ENCODE data around the gene RASAL2.
"Not testable (repeated sequence)": the region's sequence is repeated elsewhere in the genome, so short reads cannot be mapped to it uniquely, and the experiment has no call there.

RASAL2 gene

GRCh38 chr1:178120520-178121052, 26.7 kb downstream of the RASAL2 start:
- not testable (repeated sequence) for DNase-seq

- DNase-seq, result no peak
Measured at GRCh38 chr1:178121883-178122282, 28.0 kb downstream of the RASAL2 start.

GRCh38 chr1:178122283-178122682, 28.4 kb downstream of the RASAL2 start:
- no peak for DNase-seq

GRCh38 chr1:178124115-178124514, 30.2 kb downstream of the RASAL2 start:
- DNase-seq, result no peak

GRCh38 chr1:178126261-178126660, 32.4 kb downstream of the RASAL2 start:
- DNase-seq, result no peak

- DNase-seq, result no peak
Measured at GRCh38 chr1:178126741-178127185, 32.9 kb downstream of the RASAL2 start.

GRCh38 chr1:178127482-178128191, 33.7 kb downstream of the RASAL2 start:
- no peak for DNase-seq

- no peak for DNase-seq
Measured at GRCh38 chr1:178133239-178133989, 39.5 kb downstream of the RASAL2 start.

- no peak for DNase-seq
Measured at GRCh38 chr1:178134061-178134460, 40.2 kb downstream of the RASAL2 start.

- no peak for DNase-seq
Measured at GRCh38 chr1:178137238-178137637, 43.3 kb downstream of the RASAL2 start.

GRCh38 chr1:178142806-178143205, 48.9 kb downstream of the RASAL2 start:
- DNase-seq, result no peak

GRCh38 chr1:178143730-178144690, 50.1 kb downstream of the RASAL2 start:
- no peak for DNase-seq

GRCh38 chr1:178145605-178146004, 51.7 kb downstream of the RASAL2 start:
- no peak for DNase-seq

GRCh38 chr1:178146436-178146835, 52.5 kb downstream of the RASAL2 start:
- DNase-seq, result no peak

- no peak for DNase-seq
Measured at GRCh38 chr1:178150610-178151009, 56.7 kb downstream of the RASAL2 start.

- no peak for DNase-seq
Measured at GRCh38 chr1:178151831-178152230, 57.9 kb downstream of the RASAL2 start.

GRCh38 chr1:178155481-178156255, 61.8 kb downstream of the RASAL2 start:
- DNase-seq, result no peak

GRCh38 chr1:178160736-178161475, 67.0 kb downstream of the RASAL2 start:
- no peak for DNase-seq

GRCh38 chr1:178161516-178161915, 67.6 kb downstream of the RASAL2 start:
- no peak for DNase-seq

- DNase-seq, result no peak
Measured at GRCh38 chr1:178165196-178165595, 71.3 kb downstream of the RASAL2 start.

- no peak for DNase-seq
Measured at GRCh38 chr1:178166429-178167024, 72.6 kb downstream of the RASAL2 start.
